HG02642 (cell line): ENCODE results near the gene ATOSA.

ENCODE experiments used
- ATAC-seq: cut with Tn5 transposase; IDR thresholded peaks from one replicate; pipeline ENCODE4 v1.9.1; 2021; ENCODE audit warnings: mild to moderate bottlenecking; ENCODE audit not compliant: unreplicated experiment, poor library complexity

ATOSA gene

DNA sequence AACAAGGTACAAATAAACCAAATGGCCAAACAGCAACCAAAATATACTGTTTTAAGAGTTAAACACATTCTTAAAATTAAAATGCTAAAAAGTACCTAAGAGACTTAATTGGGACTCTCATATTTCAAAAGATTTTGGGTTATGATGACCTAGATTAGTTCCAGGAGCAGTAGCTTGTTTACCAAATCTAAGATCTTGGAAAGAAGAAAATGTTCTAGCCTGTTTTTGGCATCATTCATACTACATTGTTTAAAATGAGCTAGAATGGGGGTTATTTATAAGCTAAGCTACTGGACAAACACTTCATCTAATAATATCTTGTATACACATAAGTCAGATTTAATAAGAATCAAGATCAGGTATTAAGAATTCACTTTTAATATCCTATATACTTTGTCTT lies 22.8 kb downstream of the ATOSA start:
- ATAC-seq: no peak

DNA sequence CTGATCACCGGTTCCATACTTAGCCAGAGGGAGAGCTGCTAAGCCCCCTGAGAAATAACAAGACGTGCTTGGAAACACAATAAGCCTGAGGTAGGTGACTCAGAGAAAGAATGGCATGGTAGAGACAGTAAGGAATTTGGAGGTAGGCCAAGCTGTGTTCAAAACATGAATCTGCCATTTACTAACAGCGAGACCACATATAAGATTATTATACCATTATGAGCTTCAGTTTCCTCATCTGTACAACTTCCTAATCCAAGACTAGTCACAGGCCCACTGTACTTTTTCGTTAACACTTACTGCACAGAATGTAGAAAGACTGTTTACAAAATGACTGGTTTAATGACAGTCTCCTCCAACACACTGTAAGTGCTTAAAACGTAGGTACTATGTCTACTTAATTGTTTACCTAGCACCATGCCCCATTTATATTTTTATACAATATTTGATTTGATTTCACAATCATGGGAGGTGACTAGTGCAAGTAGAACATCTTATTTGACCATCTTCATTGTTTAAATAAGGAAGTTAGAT lies 25.7 kb downstream of the ATOSA start:
- ATAC-seq: no peak

DNA sequence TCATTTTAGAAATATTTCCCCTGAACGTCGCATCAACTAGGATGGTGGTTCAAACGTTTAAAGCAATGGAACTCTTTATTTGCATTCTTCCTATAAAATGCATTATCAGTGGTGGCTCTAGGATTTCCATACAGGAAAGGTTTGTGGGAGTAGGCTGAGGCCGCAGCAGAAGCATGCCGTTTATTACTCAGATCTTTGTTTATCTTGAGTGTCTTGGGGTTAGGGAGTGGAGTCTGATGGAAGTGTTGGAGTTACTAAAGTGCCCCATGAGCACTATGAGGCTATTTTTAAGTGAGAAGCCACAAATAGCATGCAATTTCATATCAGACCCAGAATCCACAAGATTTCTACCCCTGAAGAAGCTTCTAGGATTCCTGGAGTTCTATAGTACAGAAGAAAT lies 26.2 kb downstream of the ATOSA start:
- ATAC-seq: no peak

DNA sequence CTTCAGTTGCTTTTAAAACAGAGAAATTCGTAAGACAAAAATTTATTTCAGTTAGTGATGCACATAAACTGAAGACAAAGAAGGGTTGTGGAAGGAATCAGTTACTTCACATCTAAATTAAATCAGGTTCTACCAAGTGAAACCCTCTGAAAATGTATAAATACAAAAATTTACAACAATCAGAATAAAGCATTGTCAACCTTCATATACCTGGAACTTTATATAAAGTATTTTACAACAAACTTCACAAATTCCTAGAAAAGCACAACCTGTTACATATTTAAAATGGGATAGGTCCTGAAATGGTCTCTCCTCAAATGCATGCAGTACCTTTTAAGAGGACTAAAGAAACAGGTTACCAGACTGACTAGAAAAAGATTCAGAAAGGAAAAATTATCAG lies 26.9 kb downstream of the ATOSA start:
- no peak for ATAC-seq

DNA sequence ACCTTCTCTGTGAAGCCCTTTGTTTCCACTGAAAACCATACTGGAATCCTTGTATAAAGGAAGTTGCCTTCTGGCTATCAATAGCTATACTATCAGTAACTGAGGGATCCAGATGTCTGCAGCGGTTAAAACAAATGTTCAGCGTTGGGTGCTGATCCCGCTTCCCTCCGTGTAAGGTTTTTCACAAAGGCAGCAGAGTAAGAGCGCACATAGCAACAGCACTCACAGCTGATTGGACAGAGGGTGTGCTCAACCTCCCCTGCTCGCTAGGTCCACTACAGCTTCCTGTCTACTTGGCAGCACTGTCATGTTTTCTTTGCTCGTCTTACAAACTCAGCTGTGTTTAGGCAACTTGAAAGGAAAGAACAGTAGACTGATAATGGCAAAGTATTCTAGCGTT lies 27.3 kb downstream of the ATOSA start:
- peak; percentile 54 for ATAC-seq

DNA sequence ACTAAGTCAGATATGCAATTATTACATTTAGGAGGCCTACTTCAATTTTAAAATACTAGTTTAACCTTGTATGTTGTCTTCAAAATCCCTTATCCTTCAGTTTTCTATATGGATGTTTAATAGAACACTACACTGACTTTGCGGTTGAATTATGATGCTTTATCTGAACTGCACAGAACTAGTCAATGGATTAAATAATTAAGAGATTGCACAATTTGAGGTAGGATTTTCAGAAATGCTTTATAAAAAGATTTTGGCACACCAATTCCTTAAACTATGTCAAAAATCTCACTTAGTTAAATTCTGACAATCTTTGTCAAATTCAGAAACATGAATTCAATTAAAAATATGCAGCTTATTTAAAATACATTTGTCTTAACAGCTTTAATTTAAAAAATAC lies 28.1 kb downstream of the ATOSA start:
- no peak for ATAC-seq

DNA sequence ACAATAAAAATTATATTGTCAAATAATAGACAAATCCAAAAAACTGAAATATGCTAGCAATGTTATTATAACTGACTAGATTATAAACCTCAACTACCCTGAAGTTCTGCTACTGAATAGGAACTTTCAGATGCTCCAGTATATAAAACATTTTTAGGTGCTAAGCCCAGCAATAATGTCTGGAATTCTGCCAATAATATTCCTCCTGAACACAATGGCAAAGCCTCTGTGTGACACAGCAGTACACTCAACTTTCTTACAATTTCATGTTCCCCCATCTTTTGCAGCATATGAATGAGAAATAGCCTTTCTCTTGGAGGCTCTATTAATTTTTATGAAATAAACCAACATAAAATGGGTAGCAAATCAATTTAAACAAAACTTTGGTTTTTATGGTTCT lies 29.5 kb downstream of the ATOSA start:
- no peak for ATAC-seq

DNA sequence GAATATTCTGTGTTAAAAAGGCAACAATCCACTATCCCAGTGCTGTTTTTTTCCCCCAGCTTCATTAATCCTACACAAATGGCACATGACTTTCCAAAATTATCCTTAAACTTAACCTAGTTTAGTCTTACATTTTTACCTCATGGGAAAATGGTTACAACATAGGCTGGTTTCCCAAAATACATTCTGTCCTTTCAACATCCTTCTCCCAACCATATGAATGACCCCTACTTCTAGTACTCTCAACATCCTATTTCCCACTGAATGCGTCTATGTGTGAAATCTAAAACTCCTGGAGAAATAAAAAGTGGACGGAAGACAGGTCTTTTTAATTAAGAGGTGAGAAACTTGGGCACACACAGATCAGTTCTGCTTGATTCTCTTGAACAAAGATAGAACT lies 33.3 kb downstream of the ATOSA start:
- no peak for ATAC-seq

DNA sequence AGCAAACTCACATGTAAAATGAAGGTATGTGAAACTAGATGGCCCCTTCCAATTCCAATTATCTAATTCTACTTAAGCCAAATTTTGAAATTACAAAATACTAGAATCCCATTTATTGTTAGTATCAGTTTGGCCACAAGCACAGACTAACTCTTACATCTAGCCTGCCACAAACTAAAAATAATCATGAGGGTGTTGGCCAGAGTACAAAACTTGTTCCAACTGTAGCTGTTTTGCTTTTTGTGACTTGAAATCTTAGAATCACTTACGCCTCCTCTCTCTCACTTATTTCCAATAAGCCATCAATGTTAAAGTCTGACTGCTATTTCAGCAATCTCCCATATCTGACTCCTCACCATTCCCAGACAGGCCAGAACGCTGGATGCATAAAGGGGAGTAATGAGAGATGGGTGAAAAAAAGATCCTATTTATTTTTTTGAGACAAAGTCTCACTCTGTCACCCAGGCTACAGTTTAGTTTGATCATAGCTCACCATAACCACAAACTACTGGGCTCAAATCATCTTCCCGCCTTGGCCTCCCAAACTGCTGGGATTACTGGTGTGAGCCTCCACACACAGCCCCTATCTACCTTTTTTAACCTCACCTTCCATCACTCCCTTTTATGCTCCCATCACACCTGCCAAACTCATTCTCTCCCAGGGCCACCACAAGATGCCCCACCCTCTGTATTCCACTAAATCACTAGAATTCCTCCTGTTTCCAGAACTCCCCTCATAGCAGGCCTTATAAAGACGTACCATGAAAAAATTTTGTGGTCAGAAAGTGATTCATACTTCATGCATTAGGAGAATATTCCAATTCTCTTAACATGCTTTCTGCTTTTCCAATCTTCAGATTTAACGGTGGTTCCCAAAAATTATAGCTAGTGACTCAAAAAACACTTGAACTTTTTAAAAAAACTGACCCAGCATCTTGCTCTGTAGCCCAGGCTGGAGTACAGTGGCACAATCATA lies 36.5 kb downstream of the ATOSA start:
- no peak for ATAC-seq

DNA sequence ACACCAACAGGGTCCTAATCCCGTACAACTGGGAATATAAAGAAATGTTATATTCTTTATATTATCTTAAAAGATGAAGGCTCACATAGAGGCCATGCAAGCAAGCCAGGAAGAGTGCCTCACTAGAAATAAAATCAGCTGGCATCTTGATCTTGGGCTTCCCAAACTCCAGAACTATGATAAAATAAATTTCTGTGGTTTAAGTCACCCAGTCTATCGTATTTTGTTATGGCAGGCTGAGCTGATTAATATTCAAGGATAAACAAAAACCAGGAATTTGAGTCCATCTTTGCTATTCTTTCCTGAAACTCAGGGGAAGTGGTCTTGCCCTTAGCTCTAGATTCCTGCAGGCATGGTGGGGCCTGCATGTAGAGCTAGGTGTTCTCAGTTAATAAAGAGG lies 42.7 kb downstream of the ATOSA start:
- ATAC-seq: no peak

DNA sequence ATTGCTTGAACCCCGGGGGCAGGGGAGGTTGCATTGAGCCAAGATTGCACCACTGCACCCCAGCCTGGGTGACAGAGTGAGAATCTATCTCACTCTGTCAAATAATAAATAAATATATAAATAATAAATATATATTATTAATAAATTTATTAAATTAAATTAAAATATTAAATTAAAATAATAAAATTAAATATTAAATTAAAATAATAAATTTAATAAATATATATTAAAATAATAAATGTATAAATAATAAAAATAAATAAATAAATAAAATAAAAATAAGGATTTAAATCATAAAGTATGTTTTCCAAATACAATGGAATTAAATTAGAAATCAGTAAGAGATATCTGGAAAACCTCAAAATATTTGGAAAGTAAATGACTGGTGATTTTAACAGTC lies 43.3 kb downstream of the ATOSA start:
- no peak for ATAC-seq
